OCI-LY1 (cell line): ENCODE data around the gene NR2F6.

Source experiments
- CTCF ChIP-seq: fragments of 200-600 bp; sonication (generic), shearing (Covaris generic); IDR thresholded peaks from 2 replicates; pipeline ENCODE4 v1.5.1; 2017; ENCODE audit warnings: mild to moderate bottlenecking, antibody characterized with exemption, low read length, moderate library complexity, mixed read lengths
- EZH2 ChIP-seq: fragments of 200-600 bp; sonication (generic), shearing (Covaris generic); IDR thresholded peaks from 2 replicates; pipeline ENCODE4 v1.8.0; 2017; ENCODE audit warnings: borderline replicate concordance, mixed run types, mild to moderate bottlenecking, antibody characterized with exemption, low read length, moderate library complexity, mixed read lengths

GRCh38 chr19:17259934-17260333 lies 14.2 kb upstream of the NR2F6 start:
- TF ChIP-seq EZH2 (no peak), CTCF (no peak)
